Astrocyte (in vitro differentiated cells and primary cell): Measurements from ENCODE around the gene EPHA2.

Experiments used
- CTCF ChIP-seq: IDR thresholded peaks from 2 replicates; pipeline ENCODE4 v1.5.1; 2011; ENCODE audit warnings: low read depth, mild to moderate bottlenecking, inconsistent platforms, low read length, moderate library complexity; ENCODE audit not compliant: insufficient read depth
- EZH2 ChIP-seq: IDR thresholded peaks from 2 replicates; pipeline ENCODE4 v1.6.1; 2012; ENCODE audit warnings: mild to moderate bottlenecking, low read length, inconsistent platforms; ENCODE audit not compliant: insufficient read depth

GRCh38 chr1:16199157-16199501 is 43.3 kb upstream of the EPHA2 start:
- TF ChIP-seq CTCF, result no peak
- no peak for TF ChIP-seq EZH2
